IMR-90 (cell line): ENCODE data around the gene C15orf39. TPM values are rescaled to one million over a fixed set of nuclear protein-coding genes. Genes with fewer than 3 reads are reported as not detected.

Experiments used
- ATAC-seq: fragments of 200-7000 bp; cut with Tn5 transposase; 2 replicates; pipeline ENCODE4 v1.9.1; 2020; ENCODE audit warnings: low read depth, mild to moderate bottlenecking, moderate library complexity
- BruUV-seq: library from RNA; stranded (reverse); fragments of 400-500 nt; replicated peaks from 2 replicates; lab custom pipeline; 2021; lab: Mats Ljungman, UMichigan
- CTCF ChIA-PET: fragments of 300-600 bp; formaldehyde crosslinking; extraction: SDS; loops from one replicate; lab custom pipeline; 2021; ENCODE audit warnings: antibody characterized with exemption; lab: Yijun Ruan, JAX
- POLR2A ChIA-PET: fragments of 300-600 bp; sonication (Branson Sonifier 250); formaldehyde crosslinking; loops from one replicate; lab custom pipeline; 2022; ENCODE audit warnings: antibody characterized with exemption; ENCODE audit not compliant: unreplicated experiment; lab: Charles Lee
- DNase-seq: peaks from one replicate; pipeline ENCODE4 v3.0.0; 2013
- H2AFZ ChIP-seq: replicated peaks from 2 replicates; pipeline ENCODE3; 2013; ENCODE audit warnings: low read length, mild to moderate bottlenecking; ENCODE audit not compliant: poor library complexity
- H2AK5ac ChIP-seq: 2 replicates; pipeline ENCODE4 v1.6.1; 2013; ENCODE audit warnings: low read depth, low read length, inconsistent platforms
- H2AK9ac ChIP-seq: replicated peaks from 2 replicates; pipeline ENCODE3; 2013; ENCODE audit warnings: mild to moderate bottlenecking, low read depth, low read length, moderate library complexity; ENCODE audit not compliant: poor library complexity
- H2BK120ac ChIP-seq: 2 replicates; pipeline ENCODE4 v1.6.1; 2013; ENCODE audit warnings: low read depth, low read length, inconsistent platforms
- H2BK15ac ChIP-seq: 3 replicates; pipeline ENCODE4 v1.6.1; 2013; ENCODE audit warnings: low read depth, low read length, inconsistent platforms
- H2BK20ac ChIP-seq: 2 replicates; pipeline ENCODE4 v1.6.1; 2013; ENCODE audit warnings: low read depth, mild to moderate bottlenecking, inconsistent platforms, low read length, moderate library complexity
- H2BK5ac ChIP-seq: 2 replicates; pipeline ENCODE4 v1.6.1; 2013; ENCODE audit warnings: mild to moderate bottlenecking, low read depth, low read length, inconsistent platforms; ENCODE audit not compliant: poor library complexity, severe bottlenecking
- H3K14ac ChIP-seq: replicated peaks from 2 replicates; pipeline ENCODE4 v1.6.1; 2013; ENCODE audit warnings: low read depth, low read length, inconsistent platforms
- H3K18ac ChIP-seq: 2 replicates; pipeline ENCODE4 v1.6.1; 2013; ENCODE audit warnings: low read depth, low read length, control low read depth
- H3K23ac ChIP-seq: 2 replicates; pipeline ENCODE4 v1.6.1; 2013; ENCODE audit warnings: low read depth, low read length, inconsistent platforms
- H3K27ac ChIP-seq: 2 replicates; pipeline ENCODE4 v1.5.1; 2013; ENCODE audit warnings: mild to moderate bottlenecking, control low read depth, low read length; ENCODE audit not compliant: insufficient read depth
- H3K27me3 ChIP-seq: 2 replicates; pipeline ENCODE4 v1.6.1; 2013; ENCODE audit warnings: low read length; ENCODE audit not compliant: control insufficient read depth, insufficient read depth
- H3K36me3 ChIP-seq: 2 replicates; pipeline ENCODE4 v1.6.1; 2013; ENCODE audit warnings: low read length, mixed read lengths; ENCODE audit not compliant: control insufficient read depth, insufficient read depth
- H3K4ac ChIP-seq: 2 replicates; pipeline ENCODE4 v1.6.1; 2013; ENCODE audit warnings: low read depth, low read length, inconsistent platforms
- H3K4me1 ChIP-seq: 2 replicates; pipeline ENCODE4 v1.6.1; 2013; ENCODE audit warnings: low read length, mixed read lengths; ENCODE audit not compliant: control insufficient read depth, insufficient read depth
- H3K4me2 ChIP-seq: 2 replicates; pipeline ENCODE4 v1.6.1; 2013; ENCODE audit warnings: low read depth, mild to moderate bottlenecking, control low read depth, low read length, moderate library complexity
- H3K4me3 ChIP-seq: 2 replicates; pipeline ENCODE4 v1.5.1; 2013; ENCODE audit warnings: low read depth, mild to moderate bottlenecking, control low read depth, low read length, moderate library complexity; ENCODE audit not compliant: insufficient read depth
- H3K56ac ChIP-seq: 2 replicates; pipeline ENCODE4 v1.6.1; 2013; ENCODE audit warnings: low read length, inconsistent platforms; ENCODE audit not compliant: insufficient read depth; ENCODE audit errors: extremely low read depth
- H3K79me1 ChIP-seq, 2 experiments: 2 replicates each; pipeline ENCODE4 v1.6.1; 2013; ENCODE audit warnings: low read length in 2 of 2, inconsistent platforms in 1 of 2, low read depth in 1 of 2
- H3K9ac ChIP-seq: 2 replicates; pipeline ENCODE4 v1.6.1; 2013; ENCODE audit warnings: low read depth, low read length, control low read depth
- H3K9me1 ChIP-seq: 2 replicates; pipeline ENCODE4 v1.6.1; 2013; ENCODE audit warnings: low read length, inconsistent platforms; ENCODE audit not compliant: insufficient read depth
- H3K9me3 ChIP-seq: 2 replicates; pipeline ENCODE4 v1.6.1; 2013; ENCODE audit warnings: low read length; ENCODE audit not compliant: control insufficient read depth, insufficient read depth
- H4K20me1 ChIP-seq: 2 replicates; pipeline ENCODE4 v1.6.1; 2013; ENCODE audit warnings: low read length, inconsistent platforms; ENCODE audit not compliant: insufficient read depth
- H4K5ac ChIP-seq: 2 replicates; pipeline ENCODE4 v1.6.1; 2013; ENCODE audit warnings: mild to moderate bottlenecking, low read depth, low read length, control low read depth
- H4K8ac ChIP-seq, 2 experiments: 2 replicates each; pipeline ENCODE4 v1.6.1; 2013; ENCODE audit warnings: low read depth in 2 of 2, low read length in 2 of 2, control low read depth in 1 of 2, inconsistent platforms in 1 of 2
- H4K91ac ChIP-seq: 2 replicates; pipeline ENCODE4 v1.6.1; 2013; ENCODE audit warnings: low read depth, low read length, inconsistent platforms; ENCODE audit not compliant: insufficient read depth
- BHLHE40 ChIP-seq: fragments of 150-350 bp; IDR thresholded peaks from 2 replicates; pipeline ENCODE4 v1.6.1; 2016; ENCODE audit warnings: mild to moderate bottlenecking, low read depth, low read length
- CEBPB ChIP-seq: IDR thresholded peaks from 2 replicates; pipeline ENCODE4 v1.6.1; 2012; ENCODE audit warnings: low read depth, low read length, improper control_type of control experiment
- CHD1 ChIP-seq: IDR thresholded peaks from 2 replicates; pipeline ENCODE4 v1.6.1; 2012; ENCODE audit warnings: low read depth, low read length, improper control_type of control experiment
- FOS ChIP-seq: fragments of 150-350 bp; IDR thresholded peaks from 2 replicates; pipeline ENCODE4 v1.6.1; 2016; ENCODE audit warnings: low read depth, low read length
- MAFK ChIP-seq: IDR thresholded peaks from 2 replicates; pipeline ENCODE4 v1.6.1; 2012; ENCODE audit warnings: low read depth, low read length, improper control_type of control experiment
- MAZ ChIP-seq: IDR thresholded peaks from 2 replicates; pipeline ENCODE4 v1.6.1; 2012; ENCODE audit warnings: low read depth, mild to moderate bottlenecking, low read length, improper control_type of control experiment, moderate library complexity, borderline replicate concordance
- MXI1 ChIP-seq: IDR thresholded peaks from 2 replicates; pipeline ENCODE4 v1.6.1; 2012; ENCODE audit warnings: low read depth, mild to moderate bottlenecking, low read length, moderate library complexity, borderline replicate concordance
- NFE2L2 ChIP-seq: fragments of 150-350 bp; IDR thresholded peaks from 2 replicates; pipeline ENCODE4 v1.6.1; 2016; ENCODE audit warnings: low read depth, mild to moderate bottlenecking, low read length
- POLR2A ChIP-seq: IDR thresholded peaks from 2 replicates; pipeline ENCODE4 v1.6.1; 2012; ENCODE audit warnings: mild to moderate bottlenecking, low read depth, low read length
- RAD21 ChIP-seq: IDR thresholded peaks from 2 replicates; pipeline ENCODE4 v1.6.1; 2012; ENCODE audit warnings: low read length, improper control_type of control experiment
- RCOR1 ChIP-seq: IDR thresholded peaks from 2 replicates; pipeline ENCODE4 v1.6.1; 2012; ENCODE audit warnings: mild to moderate bottlenecking, low read length, improper control_type of control experiment; ENCODE audit not compliant: insufficient replicate concordance
- RFX5 ChIP-seq: IDR thresholded peaks from 2 replicates; pipeline ENCODE4 v1.8.0; 2012; ENCODE audit warnings: low read depth, mild to moderate bottlenecking, low read length, moderate library complexity
- SMC3 ChIP-seq: fragments of 150-350 bp; IDR thresholded peaks from 2 replicates; pipeline ENCODE4 v1.6.1; 2016; ENCODE audit warnings: low read depth, mild to moderate bottlenecking, antibody characterized with exemption, low read length, moderate library complexity
- WGBS, 2 experiments: methylation state at CpG; one replicate each; pipeline versions ENCODE4 v1.1.5 to v1.1.7; 2013; ENCODE audit warnings: missing lambda C conversion rate in 2 of 2; ENCODE audit not compliant: insufficient read length in 1 of 2; ENCODE audit errors: extremely low coverage in 2 of 2; 5-methylcytosine and 5-hydroxymethylcytosine counted together
- dilution Hi-C: fragments of 300-500 bp; cut with HindIII; formaldehyde crosslinking; loops from one replicate; pipeline ENCODE4 v1.14.3; 2018; ENCODE audit warnings: low sequenced_read_pairs; ENCODE audit not compliant: unreplicated experiment
- in situ Hi-C: fragments of 300-500 bp; cut with MboI; formaldehyde crosslinking; loops from 3 replicates; pipeline ENCODE4 v1.14.3; 2019; ENCODE audit warnings: low sequenced_read_pairs, inconsistent platforms, mixed read lengths
- intact Hi-C: fragments of 100-400 bp; cut with micrococcal nuclease; formaldehyde crosslinking; loops from 2 replicates; pipeline ENCODE4 v1.10.0; 2022
- polyA plus RNA-seq, 3 experiments: library from polyadenylated mRNA; depleted of rRNA; stranded (reverse); fragments of >200 nt; gene quantifications; 2 replicates each; pipeline ENCODE4 v1.2.3, GENCODE V29; 2012; ENCODE audit warnings: low replicate concordance in 1 of 3
- total RNA-seq: library from RNA; depleted of rRNA; stranded (reverse); fragments of >200 nt; gene quantifications from 2 replicates; pipeline ENCODE4 v1.2.3, GENCODE V29; 2012
- TF ChIP-seq, protein P1 (sequence below): fragments of 150-350 bp; IDR thresholded peaks from 2 replicates; pipeline ENCODE4 v1.6.1; 2017; ENCODE audit warnings: mild to moderate bottlenecking, antibody characterized with exemption, low read length, low read depth
- TF ChIP-seq, protein P2 (sequence below): fragments of 150-350 bp; IDR thresholded peaks from 2 replicates; pipeline ENCODE4 v1.6.1; 2016; ENCODE audit warnings: low read depth, mild to moderate bottlenecking, low read length, moderate library complexity, borderline replicate concordance

C15orf39 gene
- total and polyA plus RNA-seq, 2 of the 4 experiments (the other 2 are of a cell fraction): 1.3 to 5.7 TPM

DNA sequence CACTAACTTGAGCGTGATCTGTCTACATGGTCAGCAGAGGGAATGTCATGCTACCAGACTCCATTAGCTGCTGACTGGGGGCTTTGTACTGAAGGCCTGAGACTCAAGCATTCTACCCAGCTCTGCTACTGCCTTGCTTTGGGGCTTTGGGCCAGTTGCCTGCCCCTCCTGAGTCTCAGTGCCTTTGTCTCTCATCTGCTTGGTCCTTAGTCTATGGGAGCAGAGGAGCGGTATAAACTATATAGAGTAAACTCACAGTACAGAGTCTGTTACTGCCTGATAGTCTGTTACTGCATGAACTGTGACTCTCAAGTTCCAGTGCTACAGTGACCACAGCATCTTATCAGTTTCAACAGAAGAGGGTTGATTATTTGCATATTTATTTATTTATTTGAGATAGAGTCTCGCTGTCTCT lies 38.5 kb upstream of the C15orf39 start:
- Histone ChIP-seq H2BK120ac (no peak overlapping the region), H2BK5ac (no peak overlapping the region), H3K4me1 (no peaks in the 10 kb centered on the region), H2BK15ac (no peak overlapping the region), H3K4me3 (no peak overlapping the region), H3K18ac (no peak overlapping the region), H4K91ac (no peak overlapping the region), H3K27ac (no peak overlapping the region), H3K79me1 (no peaks in the 10 kb centered on the region), H3K36me3 (no peaks in the 10 kb centered on the region), H3K14ac (no peak overlapping the region), H3K4me2 (no peak overlapping the region), H3K23ac (no peak overlapping the region), H3K27me3 (peaks cover 13% of the 10 kb centered on the region), H3K4ac (no peak overlapping the region), H4K8ac (no peak overlapping the region), H3K56ac (no peak overlapping the region), H2AFZ (no peak overlapping the region), H3K9ac (no peak overlapping the region), H4K5ac (no peak overlapping the region), H4K20me1 (no peaks in the 10 kb centered on the region), H2AK5ac (no peak overlapping the region), H2AK9ac (no peak overlapping the region), H3K9me3 (0 out of 2 replicates have a peak, but pooled peaks cover 2% of the 10 kb centered on the region), H3K9me1 (no peaks in the 10 kb centered on the region), H2BK20ac (no peak overlapping the region)
- 100% methylated on average over 1 of the region's 3 CpGs; no CpG with 5 or more reads in 1 of the 2 experiments for WGBS, 2 experiments
- no TSS peak for BruUV-seq
- TF ChIP-seq MXI1 (no peak), POLR2A (no peak), FOS (no peak), MAZ (no peak), BHLHE40 (no peak), NFE2L2 (no peak), RAD21 (no peak), MAFK (no peak), SMC3 (no peak), CEBPB (no peak), CHD1 (no peak), RFX5 (no peak), RCOR1 (no peak)
- TF ChIP-seq, protein P1, sequence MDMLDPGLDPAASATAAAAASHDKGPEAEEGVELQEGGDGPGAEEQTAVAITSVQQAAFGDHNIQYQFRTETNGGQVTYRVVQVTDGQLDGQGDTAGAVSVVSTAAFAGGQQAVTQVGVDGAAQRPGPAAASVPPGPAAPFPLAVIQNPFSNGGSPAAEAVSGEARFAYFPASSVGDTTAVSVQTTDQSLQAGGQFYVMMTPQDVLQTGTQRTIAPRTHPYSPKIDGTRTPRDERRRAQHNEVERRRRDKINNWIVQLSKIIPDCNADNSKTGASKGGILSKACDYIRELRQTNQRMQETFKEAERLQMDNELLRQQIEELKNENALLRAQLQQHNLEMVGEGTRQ: no peak
- TF ChIP-seq, protein P2, sequence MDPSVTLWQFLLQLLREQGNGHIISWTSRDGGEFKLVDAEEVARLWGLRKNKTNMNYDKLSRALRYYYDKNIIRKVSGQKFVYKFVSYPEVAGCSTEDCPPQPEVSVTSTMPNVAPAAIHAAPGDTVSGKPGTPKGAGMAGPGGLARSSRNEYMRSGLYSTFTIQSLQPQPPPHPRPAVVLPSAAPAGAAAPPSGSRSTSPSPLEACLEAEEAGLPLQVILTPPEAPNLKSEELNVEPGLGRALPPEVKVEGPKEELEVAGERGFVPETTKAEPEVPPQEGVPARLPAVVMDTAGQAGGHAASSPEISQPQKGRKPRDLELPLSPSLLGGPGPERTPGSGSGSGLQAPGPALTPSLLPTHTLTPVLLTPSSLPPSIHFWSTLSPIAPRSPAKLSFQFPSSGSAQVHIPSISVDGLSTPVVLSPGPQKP: no peak
- dilution Hi-C loops: no loop called here
- ChIA-PET CTCF (no interaction called here), POLR2A (no interaction called here)
- ATAC-seq: no peak
- intact Hi-C loops: no loop called here
- in situ Hi-C loops: no loop called here
- no peak for DNase-seq
